HL-60 (cell line): Measurements from ENCODE around the gene ACYP2.

Source experiments
- CTCF ChIP-seq: IDR thresholded peaks from one replicate; pipeline ENCODE4 v1.5.1; 2011; ENCODE audit warnings: low read length, control low read depth, inconsistent platforms; ENCODE audit not compliant: insufficient read depth
- POLR2AphosphoS5 ChIP-seq: IDR thresholded peaks from 2 replicates; pipeline ENCODE4 v1.6.1; 2012; ENCODE audit warnings: low read depth

GRCh38 chr2:54115284-54116137, at the start of gene ACYP2:
- TF ChIP-seq CTCF (no peak), POLR2AphosphoS5 (peak; percentile 95)
